ENCODE measurements around the gene SPPL2B. TPM values are rescaled to one million over a fixed set of nuclear protein-coding genes. Genes with fewer than 3 reads are reported as not detected.

The SPPL2B gene
- total RNA-seq, 1 experiment from 2014 or later: 26.1 TPM

DNA sequence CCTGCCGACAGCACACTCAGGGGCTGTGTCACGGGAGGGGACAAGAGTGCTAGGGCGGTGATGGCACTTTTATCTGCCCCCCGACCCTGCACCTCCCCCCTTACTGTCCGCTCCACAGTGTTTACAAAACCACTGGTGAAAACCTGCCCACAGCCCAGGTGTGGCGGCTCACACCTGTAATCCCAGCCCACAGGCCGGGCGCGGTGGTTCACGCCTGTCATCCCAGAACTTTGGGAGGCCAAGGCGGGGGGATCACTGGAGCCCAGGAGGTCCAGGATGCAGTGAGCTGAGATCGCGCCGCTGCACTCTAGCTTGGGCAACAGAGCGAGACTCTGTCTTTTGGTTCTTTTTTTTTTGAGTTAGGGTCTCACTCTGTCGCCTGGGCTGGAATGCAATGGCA is 32.3 kb upstream of the SPPL2B start:
- no peak for DNase-seq (ENCODE audit: low read depth)

DNA sequence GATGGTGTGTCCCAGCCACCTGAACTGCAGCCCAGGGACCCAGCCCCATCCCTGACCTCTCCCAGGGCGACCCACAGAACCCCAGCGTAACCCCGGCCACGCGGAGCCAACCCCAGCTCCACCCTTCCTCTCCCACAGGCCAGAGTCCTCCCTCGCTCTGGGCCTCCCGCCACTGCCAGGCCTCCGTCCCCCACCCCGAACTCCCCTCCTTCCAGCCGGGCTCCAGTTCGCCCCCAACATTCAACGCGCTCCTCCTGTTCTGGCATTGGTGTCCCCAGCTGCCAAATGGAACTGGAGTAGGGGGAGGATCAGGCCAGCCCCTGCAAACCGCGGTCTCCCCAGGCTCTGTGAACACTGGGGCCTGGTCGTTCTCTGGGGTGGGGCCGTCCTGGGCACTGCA is 28.0 kb upstream of the SPPL2B start:
- DNase-seq (ENCODE audit: low read depth): no peak

DNA sequence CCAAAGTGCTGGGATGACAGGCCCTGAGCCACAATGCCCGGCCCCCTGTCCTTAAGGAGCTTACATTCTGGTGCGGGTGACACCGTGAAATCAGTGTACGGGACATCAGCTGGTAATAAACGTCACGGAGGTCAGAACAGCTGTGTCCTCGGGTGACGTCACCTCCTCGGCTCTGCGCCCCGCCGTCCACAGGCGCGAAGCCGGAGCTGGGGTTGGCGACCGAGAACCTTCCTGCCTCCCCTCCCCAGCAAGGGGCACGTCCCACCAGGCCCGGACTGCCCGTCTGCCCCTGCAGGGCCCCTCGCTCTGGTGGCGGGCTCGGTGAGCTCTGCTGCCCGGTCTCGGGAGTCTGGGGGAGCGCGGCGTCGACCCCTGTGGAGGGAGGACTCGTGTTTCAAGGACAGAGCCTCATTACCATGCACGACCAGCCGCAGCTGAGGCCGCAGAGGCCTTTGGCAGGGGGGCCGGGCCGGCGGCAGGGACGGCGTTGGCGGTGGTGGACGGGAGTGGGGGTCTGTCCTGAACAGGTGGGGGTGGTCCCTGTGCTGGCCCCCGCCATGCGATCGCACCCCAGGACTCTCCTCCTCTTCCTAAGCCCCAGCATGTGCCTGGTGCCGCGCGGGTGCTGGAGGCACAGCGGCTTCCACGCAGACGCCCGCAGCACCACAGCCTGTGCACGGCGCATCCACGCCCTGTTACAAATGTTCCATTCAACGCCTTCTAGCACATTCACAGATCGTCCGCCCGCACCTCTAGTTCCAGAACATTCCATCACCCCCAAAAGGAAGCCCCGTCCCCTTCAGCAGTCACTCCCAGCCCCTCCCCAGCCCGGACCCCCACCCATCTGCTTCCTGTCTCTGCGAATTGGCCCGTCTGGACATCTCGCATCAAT is 25.9 kb upstream of the SPPL2B start:
- DNase-seq (ENCODE audit: low read depth): no peak

DNA sequence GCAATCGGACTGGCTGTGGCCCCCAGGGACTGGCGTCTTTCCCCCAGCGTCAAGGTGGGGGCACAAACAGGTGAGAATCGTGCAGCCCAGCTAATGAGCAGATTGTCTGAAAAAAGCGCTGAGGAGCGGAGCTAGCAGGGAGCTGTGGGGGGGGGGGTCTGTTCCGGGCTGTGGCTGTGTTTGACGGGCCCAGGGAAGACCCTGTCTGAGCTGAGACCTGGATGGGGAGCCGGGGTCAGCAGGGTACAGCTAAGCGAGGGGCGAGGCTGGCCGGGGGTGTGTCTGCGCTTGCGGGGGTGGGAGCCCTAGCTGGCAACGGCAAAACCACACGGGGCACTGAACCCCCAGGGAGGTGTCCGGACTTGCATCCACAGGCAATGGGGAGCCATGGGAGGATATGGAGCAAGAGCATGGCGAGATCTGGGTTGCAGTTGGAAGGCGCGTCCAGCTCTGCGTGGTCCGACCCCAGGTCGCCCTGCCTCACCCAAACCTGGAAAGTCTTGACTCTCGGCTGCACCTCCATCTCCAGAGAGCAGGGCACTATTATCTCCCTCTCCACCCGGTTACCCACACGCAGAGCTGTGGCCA is 25.2 kb upstream of the SPPL2B start:
- no peak for DNase-seq (ENCODE audit: low read depth)

DNA sequence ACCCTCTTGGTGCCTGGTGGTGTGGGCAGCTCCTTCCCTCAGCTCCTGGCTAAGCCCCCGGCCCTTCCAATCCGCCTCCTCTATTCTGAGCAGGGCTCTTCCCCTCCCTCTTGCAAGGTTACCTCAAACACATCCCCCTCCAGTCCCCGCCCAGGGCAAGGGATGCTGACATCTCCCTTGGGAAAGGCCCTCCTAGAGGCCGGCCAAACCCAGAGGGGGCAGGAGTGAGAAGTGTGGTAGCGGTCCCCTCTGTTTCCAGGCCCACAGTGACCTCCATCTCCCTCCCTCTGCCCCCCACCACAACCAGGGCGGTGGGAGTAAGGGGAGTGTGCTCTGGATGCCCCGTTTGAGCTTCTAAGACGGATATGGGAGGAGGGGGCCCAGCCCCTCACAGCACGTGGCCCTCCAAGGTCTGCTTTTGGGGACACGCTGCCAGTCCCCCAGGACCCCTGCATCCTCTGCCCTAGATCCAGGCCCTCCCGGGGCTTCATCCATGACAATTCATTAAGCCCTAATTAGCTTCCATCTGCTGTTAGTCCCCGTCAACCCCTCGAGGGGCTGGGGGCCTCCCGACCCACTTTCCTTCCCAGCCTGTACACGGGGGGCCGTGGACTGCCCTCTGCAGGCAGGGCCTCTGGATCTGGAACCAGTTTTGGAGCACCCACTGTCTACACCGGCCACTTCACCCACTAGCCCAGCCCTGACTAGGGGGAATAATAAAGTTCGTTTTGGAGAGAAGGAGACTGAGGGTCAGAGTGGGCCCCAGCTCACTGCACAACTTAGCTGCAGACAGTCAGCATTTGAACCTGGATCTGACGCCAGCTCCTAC is 22.8 kb upstream of the SPPL2B start:
- no peak for DNase-seq (ENCODE audit: low read depth)

DNA sequence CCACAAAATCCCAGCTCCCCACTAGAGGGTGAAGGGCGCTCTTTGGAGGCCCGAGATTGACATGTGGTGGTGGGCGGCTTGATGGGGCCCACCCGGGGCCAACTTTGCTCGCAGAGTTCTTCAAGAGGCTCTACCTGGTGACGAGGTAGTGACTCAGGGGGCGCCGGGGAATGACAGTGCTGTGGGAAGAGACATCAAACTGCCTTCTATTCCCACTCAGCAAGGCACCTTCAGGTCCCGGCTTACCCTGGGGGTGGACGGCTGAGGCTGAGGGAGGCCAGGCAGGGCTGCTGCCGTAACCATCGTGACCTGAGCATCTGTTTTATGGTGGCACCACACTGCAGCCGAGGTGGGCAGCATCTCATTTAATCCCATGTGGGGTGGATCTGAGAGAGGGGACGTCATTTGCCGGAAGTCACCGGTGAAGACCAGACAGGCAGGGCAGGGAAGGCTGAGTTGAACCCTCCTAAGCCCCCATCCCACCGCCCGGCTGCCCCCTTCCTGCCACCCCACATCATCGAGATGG is 22.1 kb upstream of the SPPL2B start:
- DNase-seq (ENCODE audit: low read depth): no peak

DNA sequence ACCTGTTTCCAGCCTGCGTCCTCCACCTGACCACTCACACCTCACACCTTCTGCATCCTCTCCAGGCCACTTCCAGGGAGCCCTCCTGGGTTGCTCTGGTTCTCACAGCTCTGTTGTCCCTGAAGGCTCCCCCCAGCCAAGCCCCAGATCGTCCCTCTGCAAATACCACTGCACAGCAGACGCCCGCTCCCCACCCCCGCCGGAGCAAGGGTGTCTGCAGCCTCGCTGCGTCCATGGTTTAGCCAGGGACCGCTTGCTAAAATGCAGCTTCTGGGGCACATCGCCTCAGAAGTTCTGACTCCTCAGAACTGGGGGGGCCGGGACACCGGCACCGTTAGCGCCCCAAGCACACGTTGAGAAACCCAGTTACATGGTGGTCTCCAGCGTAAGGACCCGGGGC is 21.5 kb upstream of the SPPL2B start:
- no peak for DNase-seq (ENCODE audit: low read depth)

DNA sequence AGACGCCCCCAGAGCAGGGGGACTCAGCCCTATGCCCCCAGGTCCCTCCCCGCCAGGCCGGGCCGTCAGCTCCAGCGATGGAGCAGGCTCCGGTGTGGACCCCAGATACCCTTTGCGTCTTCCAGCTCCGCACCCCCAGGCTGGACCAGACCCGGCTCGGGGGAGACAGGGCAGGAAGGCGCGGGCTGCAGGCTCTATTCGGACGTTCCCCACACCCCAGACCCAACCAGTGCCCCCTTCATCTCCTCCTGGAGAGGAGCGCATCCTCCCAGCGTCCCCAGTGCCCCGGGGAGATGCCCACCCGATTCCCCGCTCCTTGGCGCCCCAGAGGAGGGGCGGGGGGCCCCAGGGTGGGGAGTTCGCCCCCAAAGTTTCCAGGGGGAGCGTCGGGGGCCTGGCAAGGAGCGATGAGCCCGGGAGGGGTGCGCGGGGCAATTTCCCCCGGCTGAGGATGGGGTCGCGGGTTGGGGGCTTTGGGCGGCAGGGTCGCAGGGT is 20.9 kb upstream of the SPPL2B start:
- no peak for DNase-seq (ENCODE audit: low read depth)

DNA sequence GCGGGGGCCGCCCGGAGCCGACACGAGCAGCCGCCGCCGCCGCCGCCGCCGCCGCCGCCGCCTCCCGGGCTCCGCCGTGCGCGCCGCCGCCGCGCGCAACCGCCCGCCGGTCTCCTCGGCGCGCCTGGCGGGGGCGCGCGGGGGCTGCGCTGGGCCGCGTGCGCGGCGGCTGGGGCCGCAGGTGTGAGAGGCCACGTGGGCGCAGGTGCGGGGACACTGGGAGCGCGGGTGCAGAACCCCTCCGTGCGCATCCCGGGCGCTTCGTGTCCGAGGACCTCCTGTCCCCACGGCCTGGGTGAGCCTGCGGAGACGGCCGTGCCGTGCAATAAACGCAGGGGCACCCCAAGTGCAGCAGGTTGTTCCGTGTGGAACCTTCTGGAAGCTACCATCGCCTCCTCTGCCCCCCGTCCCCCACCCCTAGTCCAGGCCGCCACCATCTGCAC is 20.3 kb upstream of the SPPL2B start, which contains the start of gene LINGO3:
TSS of gene LINGO3 (minus strand) at position 41 of the 443 bp plus-strand sequence. CDS start 16,378 bp downstream, outside the sequence.
- DNase-seq (ENCODE audit: low read depth): no peak

DNA sequence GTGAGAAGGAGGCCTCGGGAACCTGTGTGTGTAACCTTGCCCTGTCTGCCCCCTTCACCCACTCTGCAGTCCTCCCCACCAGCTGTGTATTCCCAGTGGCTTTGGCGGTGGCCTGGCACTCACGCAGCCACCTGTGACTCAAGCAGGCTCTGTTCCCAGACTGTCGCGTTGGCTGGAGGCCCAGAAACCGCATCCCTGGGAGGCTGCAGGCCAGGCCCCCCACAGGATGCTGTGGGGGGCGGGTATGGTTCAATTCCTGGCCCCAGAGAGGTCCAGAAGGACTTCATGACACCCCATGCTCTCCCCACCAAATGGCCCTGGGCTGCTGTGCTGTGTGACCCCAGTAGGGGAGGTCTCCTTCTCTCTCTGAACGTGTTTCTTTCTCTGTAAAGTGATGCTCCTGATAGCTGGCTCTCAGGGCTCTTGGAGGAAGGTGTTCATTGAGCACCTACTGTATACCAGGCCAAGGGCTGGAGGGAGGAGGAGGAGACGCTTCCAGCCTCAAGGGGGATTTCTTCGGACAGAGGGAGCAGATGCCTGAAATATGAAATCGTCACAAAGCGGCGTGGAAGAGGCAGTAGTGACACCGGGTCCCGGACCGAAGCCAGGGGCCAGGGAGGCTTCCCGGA is 18.6 kb upstream of the SPPL2B start:
- peak; percentile 43 for DNase-seq (ENCODE audit: low read depth)

DNA sequence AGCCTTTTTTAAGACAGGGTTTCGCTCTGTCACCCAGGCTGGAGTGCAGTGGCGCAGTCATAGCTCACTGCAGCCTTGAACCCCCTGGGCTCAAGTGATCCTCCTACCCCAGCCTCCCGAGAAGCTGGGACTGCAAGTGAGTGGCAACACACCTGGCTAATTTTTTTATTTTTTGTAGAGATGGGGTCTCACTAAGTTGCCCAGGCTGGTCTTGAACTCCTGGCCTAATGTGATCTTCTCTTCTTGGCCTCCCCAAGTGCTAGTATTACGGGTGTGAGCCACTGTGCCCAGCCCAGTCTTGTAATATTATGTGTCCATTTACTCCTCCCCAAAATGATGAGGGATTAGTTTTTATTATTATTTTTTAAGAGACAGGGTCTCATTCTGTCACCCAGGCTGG is 17.4 kb upstream of the SPPL2B start:
- DNase-seq (ENCODE audit: low read depth): no peak

DNA sequence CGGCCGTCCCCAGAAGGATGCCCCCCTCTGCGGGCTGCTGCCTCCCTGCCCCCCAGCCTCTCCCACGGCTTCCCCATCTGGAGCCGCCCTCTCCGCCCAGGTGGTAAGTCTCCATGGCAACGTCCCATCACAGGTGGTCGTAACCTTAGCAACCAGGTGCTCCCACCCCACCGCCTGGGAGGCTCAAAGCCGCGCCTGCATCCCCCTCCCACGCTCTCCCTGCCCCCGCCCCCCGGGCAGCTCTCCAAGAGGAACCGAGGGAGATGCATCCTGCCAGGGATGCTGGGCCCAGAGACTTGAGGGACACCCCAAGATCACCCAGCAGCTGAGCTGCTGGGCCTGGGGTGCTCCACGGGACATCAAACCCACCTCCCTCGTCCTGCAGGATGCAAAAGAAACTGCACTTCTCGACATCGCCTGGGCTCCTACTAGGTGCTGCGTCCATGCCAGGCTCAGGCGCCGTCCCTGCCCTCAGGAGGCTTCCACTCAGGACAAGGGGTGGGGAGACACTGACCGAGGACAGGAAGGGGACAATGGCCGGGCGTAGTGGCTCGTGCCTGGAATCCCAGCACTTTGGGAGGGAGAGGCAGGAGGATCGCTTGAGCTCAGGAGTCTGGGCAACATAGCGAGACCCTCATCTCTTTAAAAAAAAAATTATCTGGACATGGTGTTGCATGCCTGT is 15.5 kb upstream of the SPPL2B start:
- no peak for DNase-seq (ENCODE audit: low read depth)

DNA sequence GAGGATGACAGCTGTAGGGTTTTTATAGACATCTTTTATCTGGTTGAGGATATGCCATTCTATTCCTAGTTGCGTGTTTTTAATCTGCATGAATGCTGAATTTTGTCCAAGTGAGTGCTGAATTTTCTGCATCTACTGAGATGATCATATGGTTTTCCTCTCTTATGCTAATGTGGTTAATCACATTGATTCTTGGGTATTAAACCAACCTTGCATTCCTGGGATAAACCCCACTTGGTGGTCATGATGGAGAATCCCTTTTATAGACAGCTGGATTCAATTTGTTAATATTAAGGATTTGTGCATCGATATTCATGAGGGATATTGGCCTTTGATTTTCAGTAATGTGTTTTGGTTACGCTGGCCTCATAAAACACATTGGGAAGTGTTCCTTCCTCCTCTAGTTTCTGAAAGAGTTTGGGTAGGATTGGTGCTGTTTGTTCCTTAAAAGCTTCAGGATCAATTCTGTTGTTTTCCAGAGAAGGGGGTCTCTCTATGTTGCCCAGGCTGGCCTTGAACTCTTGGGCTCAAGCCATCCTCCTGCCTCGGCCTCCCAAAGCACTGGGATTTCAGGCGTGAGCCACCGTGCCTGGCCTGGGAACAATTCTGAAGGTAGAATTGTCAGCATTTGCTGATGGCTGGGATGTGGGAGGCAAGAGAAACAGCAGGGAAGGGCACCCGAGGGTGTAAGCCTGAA is 13.2 kb upstream of the SPPL2B start:
- DNase-seq (ENCODE audit: low read depth): no peak

DNA sequence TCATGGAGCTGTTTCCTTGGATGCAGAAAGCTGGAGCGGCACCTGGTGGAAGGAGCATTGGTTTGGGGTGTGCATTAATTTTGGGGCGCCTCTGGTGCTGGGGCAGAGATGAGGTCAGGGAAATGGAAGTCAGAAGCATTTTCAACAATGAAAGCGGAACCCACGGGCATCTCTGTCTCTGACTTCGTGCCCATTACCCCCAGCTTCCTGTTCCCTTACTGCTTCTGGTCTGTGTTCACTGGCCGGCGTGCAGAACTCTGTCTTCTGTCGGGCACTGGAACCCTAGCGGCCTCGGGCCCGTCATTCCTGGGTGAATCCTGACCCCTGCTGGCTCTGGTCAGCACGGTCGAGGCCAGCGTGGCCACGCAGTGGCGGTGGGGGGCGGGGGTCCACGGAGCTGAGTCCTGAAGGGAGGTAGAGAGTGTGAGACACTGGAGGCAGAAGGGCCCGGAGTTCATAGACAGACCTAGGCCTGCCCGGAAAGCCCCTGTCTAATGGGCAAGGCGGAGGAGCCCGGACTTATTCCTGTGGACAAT is 12.6 kb upstream of the SPPL2B start:
- peak; percentile 57 for DNase-seq (ENCODE audit: low read depth)

DNA sequence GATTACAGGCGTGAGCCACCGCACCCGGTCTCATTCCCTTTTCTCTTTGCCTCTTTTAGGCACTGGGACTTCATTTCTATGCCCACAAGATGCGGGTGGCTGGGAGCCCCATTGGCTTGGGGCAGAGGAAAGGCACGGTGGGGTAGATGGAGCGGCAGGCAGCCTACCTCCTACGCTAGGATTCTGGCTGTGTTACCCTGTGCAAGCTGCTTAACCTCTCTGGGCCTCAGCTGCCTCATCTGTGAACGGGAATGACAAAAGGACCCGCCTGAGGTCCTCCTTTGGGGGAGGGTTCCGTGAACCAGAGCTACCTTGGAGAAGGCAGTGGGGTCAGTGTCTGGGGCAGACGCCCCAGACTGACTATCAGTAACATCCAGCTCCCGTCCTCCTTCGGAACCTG is 11.2 kb upstream of the SPPL2B start:
- DNase-seq (ENCODE audit: low read depth): no peak

DNA sequence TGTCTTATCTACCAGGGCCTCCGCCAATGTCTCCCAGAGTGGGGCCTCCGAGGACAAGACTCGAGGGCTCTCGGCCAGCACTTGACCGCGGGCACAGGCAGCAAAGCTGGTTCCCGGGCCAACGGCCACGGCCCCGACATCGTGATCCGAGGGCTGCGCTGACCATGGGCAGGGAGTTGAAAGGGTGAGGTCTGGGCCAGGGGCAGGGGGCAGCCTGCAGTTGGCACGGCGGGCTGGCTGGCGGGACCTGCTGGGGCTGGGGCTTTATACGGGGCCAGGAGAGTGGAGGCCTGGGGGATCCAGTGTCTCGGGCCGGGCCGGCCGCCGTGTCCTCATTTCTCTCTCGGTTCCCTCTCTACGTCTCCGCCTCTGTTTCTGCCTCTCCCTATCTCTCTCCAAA is 10.7 kb upstream of the SPPL2B start:
- no peak for DNase-seq (ENCODE audit: low read depth)

DNA sequence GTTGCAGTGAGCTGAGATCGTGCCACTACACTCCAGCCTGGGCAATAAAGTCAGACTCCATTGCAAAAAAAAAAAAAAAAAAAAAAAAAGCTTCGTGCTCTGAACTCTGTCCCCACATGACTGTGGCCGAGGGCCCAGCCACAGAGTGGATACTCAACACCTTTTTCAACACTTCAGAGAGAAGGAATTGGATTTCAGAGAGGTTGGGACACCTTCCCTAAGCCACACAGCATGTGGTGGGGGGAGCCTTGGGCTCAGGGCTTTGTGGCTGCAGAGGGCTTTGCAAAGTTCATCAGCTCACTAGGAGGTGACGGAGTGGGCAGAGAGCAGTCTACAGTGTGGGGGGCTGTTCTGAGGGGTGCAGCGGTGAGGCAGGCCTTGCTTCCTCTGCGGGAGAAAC is 9.6 kb upstream of the SPPL2B start:
- no peak for DNase-seq (ENCODE audit: low read depth)

DNA sequence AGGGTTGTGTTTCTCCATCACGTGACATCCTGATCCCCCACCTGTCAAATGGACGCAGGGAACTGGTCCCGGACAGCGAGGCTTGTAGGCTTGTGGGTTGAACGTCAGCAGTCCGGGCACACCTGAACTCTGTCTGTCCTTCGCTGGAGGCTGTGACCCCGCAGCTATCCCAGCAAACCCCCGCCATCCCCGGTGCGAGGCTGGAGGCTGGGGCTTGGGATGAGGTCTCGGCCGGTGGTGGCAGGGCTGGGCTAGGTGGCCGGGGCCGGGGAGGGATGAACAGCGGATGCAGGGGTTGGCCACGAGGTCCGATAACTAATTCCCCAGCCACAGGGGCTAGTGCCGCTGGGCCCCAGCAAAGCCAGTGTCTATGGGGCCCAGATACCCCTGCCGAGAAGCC is 8.9 kb upstream of the SPPL2B start:
- DNase-seq (ENCODE audit: low read depth): no peak

DNA sequence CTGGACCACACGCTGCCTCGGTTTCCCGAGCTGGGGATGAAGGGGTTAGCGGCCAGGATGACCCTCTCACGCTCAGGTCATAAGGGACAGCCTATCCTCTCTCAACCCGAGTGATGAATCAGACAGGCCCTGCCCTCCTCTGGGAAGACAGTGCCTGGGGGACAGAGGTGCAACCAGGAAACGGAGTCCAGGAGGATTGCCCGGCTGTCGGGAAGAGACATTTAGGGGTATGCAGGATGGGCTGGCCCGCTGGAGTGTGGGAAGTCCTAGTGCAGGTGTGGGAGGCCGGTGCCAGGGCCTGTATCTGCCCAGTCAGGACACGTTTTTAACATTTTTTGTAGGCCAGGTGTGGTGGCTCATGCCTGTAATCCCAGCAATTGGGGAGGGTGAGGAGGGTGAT is 8.4 kb upstream of the SPPL2B start:
- DNase-seq (ENCODE audit: low read depth): no peak

DNA sequence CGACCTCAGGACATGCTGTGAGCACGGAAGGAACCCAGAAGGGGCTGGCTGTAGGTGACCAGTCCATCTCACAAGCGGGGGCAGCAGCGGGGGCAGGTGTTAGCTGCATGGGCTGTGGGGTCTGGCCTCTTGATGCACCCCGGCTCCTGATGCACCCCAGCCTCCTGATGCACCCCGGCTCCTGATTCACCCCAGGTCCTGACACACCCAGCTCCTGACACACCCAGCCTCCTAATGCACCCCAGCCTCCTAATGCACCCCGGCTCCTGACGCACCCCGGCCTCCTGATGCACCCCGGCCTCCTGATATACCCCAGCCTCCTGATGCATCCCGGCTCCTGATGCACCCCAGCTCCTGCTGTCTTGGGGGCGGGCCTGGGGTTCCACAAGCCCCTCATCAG is 7.5 kb upstream of the SPPL2B start:
- DNase-seq (ENCODE audit: low read depth): no peak

Measured in LHCN-M2 (cell line).